ENCODE results near the gene DCST1.

DNA sequence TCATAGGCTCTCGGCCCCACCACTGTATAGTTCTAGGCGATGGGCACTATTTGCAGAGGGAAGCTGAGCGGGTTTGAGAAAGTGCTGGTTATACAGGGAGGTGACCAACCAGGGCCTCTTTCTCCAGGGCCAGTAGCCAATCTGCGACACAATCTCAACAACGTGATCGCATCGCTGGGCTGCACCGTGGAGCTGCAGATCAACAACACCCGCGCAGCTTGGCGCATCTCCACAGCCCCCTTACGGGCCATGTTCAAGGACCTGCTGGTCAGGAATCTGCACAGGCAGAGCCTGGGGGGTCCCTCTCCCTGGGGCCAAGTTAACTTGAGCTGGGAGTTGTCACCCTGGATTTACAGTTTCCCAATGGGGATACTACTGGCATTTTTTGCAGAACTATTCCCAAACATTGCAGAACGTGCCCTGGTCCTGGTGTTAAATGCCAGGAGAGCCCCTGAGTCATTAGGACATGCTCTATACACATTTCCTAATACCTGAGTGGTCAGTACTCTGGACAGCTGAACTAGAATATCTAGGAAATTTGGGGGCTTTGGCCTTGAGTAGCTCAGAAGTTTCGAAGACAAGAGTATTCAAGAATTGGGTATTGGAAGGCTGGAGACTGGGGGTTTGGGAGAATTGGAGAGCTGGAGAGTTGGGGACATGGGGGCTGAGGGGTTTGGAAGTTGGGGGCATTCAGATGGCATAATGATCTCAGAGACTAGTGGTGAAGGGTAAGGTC lies 6.9 kb downstream of the DCST1 start:
- no peak for TF ChIP-seq POLR2AphosphoS5 (IDR thresholded peaks at IDR 0.05; ENCODE audit: low read depth, low read length)
- no peak for TF ChIP-seq TAF1 (IDR thresholded peaks at IDR 0.05; ENCODE audit: borderline replicate concordance, insufficient read depth, low read length)
- no peak for TF ChIP-seq SIN3A (IDR thresholded peaks at IDR 0.05; ENCODE audit: borderline replicate concordance, insufficient read depth, low read length)
- TF ChIP-seq, protein P1, sequence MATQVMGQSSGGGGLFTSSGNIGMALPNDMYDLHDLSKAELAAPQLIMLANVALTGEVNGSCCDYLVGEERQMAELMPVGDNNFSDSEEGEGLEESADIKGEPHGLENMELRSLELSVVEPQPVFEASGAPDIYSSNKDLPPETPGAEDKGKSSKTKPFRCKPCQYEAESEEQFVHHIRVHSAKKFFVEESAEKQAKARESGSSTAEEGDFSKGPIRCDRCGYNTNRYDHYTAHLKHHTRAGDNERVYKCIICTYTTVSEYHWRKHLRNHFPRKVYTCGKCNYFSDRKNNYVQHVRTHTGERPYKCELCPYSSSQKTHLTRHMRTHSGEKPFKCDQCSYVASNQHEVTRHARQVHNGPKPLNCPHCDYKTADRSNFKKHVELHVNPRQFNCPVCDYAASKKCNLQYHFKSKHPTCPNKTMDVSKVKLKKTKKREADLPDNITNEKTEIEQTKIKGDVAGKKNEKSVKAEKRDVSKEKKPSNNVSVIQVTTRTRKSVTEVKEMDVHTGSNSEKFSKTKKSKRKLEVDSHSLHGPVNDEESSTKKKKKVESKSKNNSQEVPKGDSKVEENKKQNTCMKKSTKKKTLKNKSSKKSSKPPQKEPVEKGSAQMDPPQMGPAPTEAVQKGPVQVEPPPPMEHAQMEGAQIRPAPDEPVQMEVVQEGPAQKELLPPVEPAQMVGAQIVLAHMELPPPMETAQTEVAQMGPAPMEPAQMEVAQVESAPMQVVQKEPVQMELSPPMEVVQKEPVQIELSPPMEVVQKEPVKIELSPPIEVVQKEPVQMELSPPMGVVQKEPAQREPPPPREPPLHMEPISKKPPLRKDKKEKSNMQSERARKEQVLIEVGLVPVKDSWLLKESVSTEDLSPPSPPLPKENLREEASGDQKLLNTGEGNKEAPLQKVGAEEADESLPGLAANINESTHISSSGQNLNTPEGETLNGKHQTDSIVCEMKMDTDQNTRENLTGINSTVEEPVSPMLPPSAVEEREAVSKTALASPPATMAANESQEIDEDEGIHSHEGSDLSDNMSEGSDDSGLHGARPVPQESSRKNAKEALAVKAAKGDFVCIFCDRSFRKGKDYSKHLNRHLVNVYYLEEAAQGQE (IDR thresholded peaks at IDR 0.05; ENCODE audit: insufficient read depth in 1 of 2, low read depth in 2 of 2, low read length in 2 of 2): no peak

Measured in PFSK-1 (cell line).